ENCODE results near the gene ERN2. TPM values are rescaled to one million over a fixed set of nuclear protein-coding genes. Genes with fewer than 3 reads are reported as not detected.

Gene ERN2
- total and polyA plus RNA-seq, 2 of the 13 experiments (the other 11 are each of a cell fraction or from before 2014, with no cell fraction given): 2.2 to 3.5 TPM

DNA sequence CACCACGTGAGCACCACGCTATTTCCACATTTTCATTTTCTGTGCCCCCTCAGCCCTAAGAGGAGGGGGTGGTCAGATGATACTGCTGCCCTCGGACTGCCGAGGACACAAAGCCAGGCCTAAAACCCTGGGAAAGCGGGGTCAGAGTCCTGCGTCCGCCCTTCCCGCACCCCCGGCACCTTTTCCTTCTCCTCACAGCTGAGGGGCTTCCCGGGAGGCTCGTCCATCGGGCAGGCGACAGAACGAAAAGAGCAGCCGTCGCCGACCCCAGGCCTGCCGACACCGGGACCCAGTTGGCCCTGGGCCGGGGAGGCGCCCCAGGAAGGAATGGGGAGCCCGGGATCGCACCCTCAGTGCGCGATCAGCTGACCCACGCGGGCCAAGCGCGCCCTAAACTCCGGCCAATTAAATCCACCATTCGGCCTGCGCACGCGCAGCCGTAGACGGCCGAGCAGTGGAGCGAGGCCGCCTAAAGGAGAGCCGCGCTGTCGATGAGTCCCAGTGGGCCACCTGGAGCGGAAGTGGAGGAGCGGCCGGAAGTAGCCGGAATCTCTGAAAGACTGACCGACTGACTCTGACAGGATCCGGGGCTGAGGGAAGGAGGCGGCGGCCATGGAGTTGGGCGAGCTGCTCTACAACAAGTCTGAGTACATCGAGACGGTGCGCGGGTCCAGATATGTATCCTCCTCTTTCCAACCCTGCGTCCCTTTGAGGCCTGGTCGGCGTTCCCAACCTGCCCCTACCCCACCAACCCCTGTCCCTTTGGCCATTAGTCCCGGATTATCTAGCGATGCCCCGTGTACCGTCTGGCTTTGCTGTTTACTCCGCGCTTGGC lies 71.9 kb downstream of the ERN2 start, which contains the start of the genes DCTN5 and PALB2 (continued):
- peak; percentile 98 for TF ChIP-seq ZNF782 (CRISPR knock-in tag; IDR thresholded peaks at IDR 0.05; ENCODE audit: borderline replicate concordance)
- no peak for TF ChIP-seq RFXANK (CRISPR knock-in tag; IDR thresholded peaks at IDR 0.05)
- TF ChIP-seq, protein P1, sequence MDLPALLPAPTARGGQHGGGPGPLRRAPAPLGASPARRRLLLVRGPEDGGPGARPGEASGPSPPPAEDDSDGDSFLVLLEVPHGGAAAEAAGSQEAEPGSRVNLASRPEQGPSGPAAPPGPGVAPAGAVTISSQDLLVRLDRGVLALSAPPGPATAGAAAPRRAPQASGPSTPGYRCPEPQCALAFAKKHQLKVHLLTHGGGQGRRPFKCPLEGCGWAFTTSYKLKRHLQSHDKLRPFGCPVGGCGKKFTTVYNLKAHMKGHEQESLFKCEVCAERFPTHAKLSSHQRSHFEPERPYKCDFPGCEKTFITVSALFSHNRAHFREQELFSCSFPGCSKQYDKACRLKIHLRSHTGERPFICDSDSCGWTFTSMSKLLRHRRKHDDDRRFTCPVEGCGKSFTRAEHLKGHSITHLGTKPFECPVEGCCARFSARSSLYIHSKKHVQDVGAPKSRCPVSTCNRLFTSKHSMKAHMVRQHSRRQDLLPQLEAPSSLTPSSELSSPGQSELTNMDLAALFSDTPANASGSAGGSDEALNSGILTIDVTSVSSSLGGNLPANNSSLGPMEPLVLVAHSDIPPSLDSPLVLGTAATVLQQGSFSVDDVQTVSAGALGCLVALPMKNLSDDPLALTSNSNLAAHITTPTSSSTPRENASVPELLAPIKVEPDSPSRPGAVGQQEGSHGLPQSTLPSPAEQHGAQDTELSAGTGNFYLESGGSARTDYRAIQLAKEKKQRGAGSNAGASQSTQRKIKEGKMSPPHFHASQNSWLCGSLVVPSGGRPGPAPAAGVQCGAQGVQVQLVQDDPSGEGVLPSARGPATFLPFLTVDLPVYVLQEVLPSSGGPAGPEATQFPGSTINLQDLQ (CRISPR knock-in tag; IDR thresholded peaks at IDR 0.05): peak; percentile 71; the same call in 1 of the 2 replicates
- no peak for TF ChIP-seq CEBPB (IDR thresholded peaks at IDR 0.05; ENCODE audit: borderline replicate concordance, low read depth, low read length)
- 0 out of 2 replicates have a peak, but pooled peaks have one; percentile 59 for TF ChIP-seq ZSCAN12 (CRISPR knock-in tag; IDR thresholded peaks at IDR 0.05)
- no peak for TF ChIP-seq TCF7L2 (IDR thresholded peaks at IDR 0.05; ENCODE audit: low read depth, low read length)
- TF ChIP-seq DPF2 (CRISPR knock-in tag; IDR thresholded peaks at IDR 0.05; ENCODE audit: borderline replicate concordance, low read depth): no peak
- TF ChIP-seq, protein P2, sequence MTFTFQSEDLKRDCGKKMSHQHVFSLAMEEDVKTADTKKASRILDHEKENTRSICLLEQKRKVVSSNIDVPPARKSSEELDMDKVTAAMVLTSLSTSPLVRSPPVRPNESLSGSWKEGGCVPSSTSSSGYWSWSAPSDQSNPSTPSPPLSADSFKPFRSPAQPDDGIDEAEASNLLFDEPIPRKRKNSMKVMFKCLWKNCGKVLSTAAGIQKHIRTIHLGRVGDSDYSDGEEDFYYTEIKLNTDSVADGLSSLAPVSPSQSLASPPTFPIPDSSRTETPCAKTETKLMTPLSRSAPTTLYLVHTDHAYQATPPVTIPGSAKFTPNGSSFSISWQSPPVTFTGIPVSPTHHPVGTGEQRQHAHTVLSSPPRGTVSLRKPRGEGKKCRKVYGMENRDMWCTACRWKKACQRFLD (CRISPR knock-in tag; IDR thresholded peaks at IDR 0.05; ENCODE audit: borderline replicate concordance): peak; percentile 96
- TF ChIP-seq ZNF839 (CRISPR knock-in tag; IDR thresholded peaks at IDR 0.05; ENCODE audit: borderline replicate concordance): no peak
- TF ChIP-seq BORCS8-MEF2B (CRISPR knock-in tag; IDR thresholded peaks at IDR 0.05): peak; percentile 97
- peak; percentile 88; the same call in 1 of the 2 replicates for TF ChIP-seq MYNN (CRISPR knock-in tag; IDR thresholded peaks at IDR 0.05; ENCODE audit: low read depth)
- TF ChIP-seq ZNF670 (CRISPR knock-in tag; IDR thresholded peaks at IDR 0.05; ENCODE audit: borderline replicate concordance): no peak; the same call in none of the 2 replicates
- TF ChIP-seq ZNF484 (CRISPR knock-in tag; IDR thresholded peaks at IDR 0.05; ENCODE audit: borderline replicate concordance, low read depth): peak; percentile 56
- TF ChIP-seq REPIN1 (CRISPR knock-in tag; IDR thresholded peaks at IDR 0.05; ENCODE audit: borderline replicate concordance, low read depth): peak; percentile 99
- TF ChIP-seq SNAI1 (CRISPR knock-in tag; IDR thresholded peaks at IDR 0.05; ENCODE audit: borderline replicate concordance): peak; percentile 99
- peak; percentile 97 for TF ChIP-seq HOXA3 (CRISPR knock-in tag; IDR thresholded peaks at IDR 0.05)
- TF ChIP-seq, protein P3, sequence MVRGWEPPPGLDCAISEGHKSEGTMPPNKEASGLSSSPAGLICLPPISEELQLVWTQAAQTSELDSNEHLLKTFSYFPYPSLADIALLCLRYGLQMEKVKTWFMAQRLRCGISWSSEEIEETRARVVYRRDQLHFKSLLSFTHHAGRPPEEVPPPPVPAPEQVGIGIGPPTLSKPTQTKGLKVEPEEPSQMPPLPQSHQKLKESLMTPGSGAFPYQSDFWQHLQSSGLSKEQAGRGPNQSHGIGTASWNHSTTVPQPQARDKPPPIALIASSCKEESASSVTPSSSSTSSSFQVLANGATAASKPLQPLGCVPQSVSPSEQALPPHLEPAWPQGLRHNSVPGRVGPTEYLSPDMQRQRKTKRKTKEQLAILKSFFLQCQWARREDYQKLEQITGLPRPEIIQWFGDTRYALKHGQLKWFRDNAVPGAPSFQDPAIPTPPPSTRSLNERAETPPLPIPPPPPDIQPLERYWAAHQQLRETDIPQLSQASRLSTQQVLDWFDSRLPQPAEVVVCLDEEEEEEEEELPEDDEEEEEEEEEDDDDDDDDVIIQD (CRISPR knock-in tag; IDR thresholded peaks at IDR 0.05; ENCODE audit: low read depth): 0 out of 2 replicates have a peak, but pooled peaks have one; percentile 41
- TF ChIP-seq ZNF124 (CRISPR knock-in tag; IDR thresholded peaks at IDR 0.05): peak; percentile 70; the same call in 1 of the 2 replicates
- TF ChIP-seq, protein P4, sequence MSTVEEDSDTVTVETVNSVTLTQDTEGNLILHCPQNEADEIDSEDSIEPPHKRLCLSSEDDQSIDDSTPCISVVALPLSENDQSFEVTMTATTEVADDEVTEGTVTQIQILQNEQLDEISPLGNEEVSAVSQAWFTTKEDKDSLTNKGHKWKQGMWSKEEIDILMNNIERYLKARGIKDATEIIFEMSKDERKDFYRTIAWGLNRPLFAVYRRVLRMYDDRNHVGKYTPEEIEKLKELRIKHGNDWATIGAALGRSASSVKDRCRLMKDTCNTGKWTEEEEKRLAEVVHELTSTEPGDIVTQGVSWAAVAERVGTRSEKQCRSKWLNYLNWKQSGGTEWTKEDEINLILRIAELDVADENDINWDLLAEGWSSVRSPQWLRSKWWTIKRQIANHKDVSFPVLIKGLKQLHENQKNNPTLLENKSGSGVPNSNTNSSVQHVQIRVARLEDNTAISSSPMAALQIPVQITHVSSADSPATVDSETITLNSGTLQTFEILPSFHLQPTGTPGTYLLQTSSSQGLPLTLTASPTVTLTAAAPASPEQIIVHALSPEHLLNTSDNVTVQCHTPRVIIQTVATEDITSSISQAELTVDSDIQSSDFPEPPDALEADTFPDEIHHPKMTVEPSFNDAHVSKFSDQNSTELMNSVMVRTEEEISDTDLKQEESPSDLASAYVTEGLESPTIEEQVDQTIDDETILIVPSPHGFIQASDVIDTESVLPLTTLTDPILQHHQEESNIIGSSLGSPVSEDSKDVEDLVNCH (CRISPR knock-in tag; IDR thresholded peaks at IDR 0.05): no peak; the same call in 1 of the 2 replicates
- no peak for TF ChIP-seq FOXC1 (CRISPR knock-in tag; IDR thresholded peaks at IDR 0.05; ENCODE audit: borderline replicate concordance)

All from HepG2 (cell line).